Measurements from ENCODE around the gene MINDY2. TPM values are rescaled to one million over a fixed set of nuclear protein-coding genes. Genes with fewer than 3 reads are reported as not detected.

Gene MINDY2
- polyA plus RNA-seq, 1 experiment: 17.5 TPM

GRCh38 chr15:58864602-58865424 is 93.7 kb downstream of the MINDY2 start:
- Histone ChIP-seq H3K9me3 (ENCODE audit: control insufficient read depth, insufficient read depth, low read length) (peaks cover 3% of the 10 kb centered on the region; the same call in 1 of the 2 replicates), H3K27me3 (ENCODE audit: control insufficient read depth, insufficient read depth, low read length) (no peaks in the 10 kb centered on the region), H3K27ac (ENCODE audit: low read depth, low read length) (no peak overlapping the region), H3K4me3 (ENCODE audit: low read depth, low read length) (peak overlapping the region; percentile 31; the same call in 1 of the 2 replicates)
- CTCF ChIA-PET: interaction anchor here (0.6 kb wide), 1 partner anchor 74 kb away, joined by 3 read pairs; no protein-coding TSS in a partner anchor
- POLR2A ChIA-PET: interaction anchor here (0.7 kb wide), 1 partner anchor 387 kb away, joined by 6 read pairs; no protein-coding TSS in a partner anchor
- no peak for TF ChIP-seq CTCF (IDR thresholded peaks at IDR 0.05; ENCODE audit: low read depth, low read length)
- no peak for DNase-seq (ENCODE audit: low read depth, low spot score)

GRCh38 chr15:58865425-58865880 is 94.4 kb downstream of the MINDY2 start:
- ChIA-PET CTCF (interaction anchor here (0.6 kb wide), 1 partner anchor 74 kb away, joined by 3 read pairs; no protein-coding TSS in a partner anchor), POLR2A (interaction anchor here (0.5 to 0.7 kb wide), 2 partner anchors 388 to 1532 kb away, joined by 3 to 6 read pairs; partner anchors contain the start of gene ANXA2)
- Histone ChIP-seq H3K27me3 (ENCODE audit: control insufficient read depth, insufficient read depth, low read length) (no peaks in the 10 kb centered on the region), H3K9me3 (ENCODE audit: control insufficient read depth, insufficient read depth, low read length) (peaks cover 3% of the 10 kb centered on the region; the same call in 1 of the 2 replicates), H3K4me3 (ENCODE audit: low read depth, low read length) (peak overlapping the region; percentile 31; the same call in 1 of the 2 replicates), H3K27ac (ENCODE audit: low read depth, low read length) (no peak overlapping the region)
- TF ChIP-seq CTCF (IDR thresholded peaks at IDR 0.05; ENCODE audit: low read depth, low read length): no peak
- DNase-seq (ENCODE audit: low read depth, low spot score): no peak

- Histone ChIP-seq H3K27me3 (ENCODE audit: control insufficient read depth, insufficient read depth, low read length) (no peaks in the 10 kb centered on the region), H3K9me3 (ENCODE audit: control insufficient read depth, insufficient read depth, low read length) (peaks cover 3% of the 10 kb centered on the region; the same call in 1 of the 2 replicates), H3K27ac (ENCODE audit: low read depth, low read length) (no peak overlapping the region), H3K4me3 (ENCODE audit: low read depth, low read length) (no peak overlapping the region)
- POLR2A ChIA-PET: no interaction called here
- TF ChIP-seq CTCF (IDR thresholded peaks at IDR 0.05; ENCODE audit: low read depth, low read length): no peak
- no peak for DNase-seq (ENCODE audit: low read depth, low spot score)
- CTCF ChIA-PET: no interaction called here
Observed at GRCh38 chr15:58867926-58868325, 96.8 kb downstream of the MINDY2 start.

GRCh38 chr15:58870451-58870850 is 99.3 kb downstream of the MINDY2 start:
- Histone ChIP-seq H3K4me3 (ENCODE audit: low read depth, low read length) (no peak overlapping the region), H3K9me3 (ENCODE audit: control insufficient read depth, insufficient read depth, low read length) (peaks cover 3% of the 10 kb centered on the region; the same call in 1 of the 2 replicates), H3K27ac (ENCODE audit: low read depth, low read length) (no peak overlapping the region), H3K27me3 (ENCODE audit: control insufficient read depth, insufficient read depth, low read length) (no peaks in the 10 kb centered on the region)
- CTCF ChIA-PET: no interaction called here
- POLR2A ChIA-PET: no interaction called here
- no peak for DNase-seq (ENCODE audit: low read depth, low spot score)
- TF ChIP-seq CTCF (IDR thresholded peaks at IDR 0.05; ENCODE audit: low read depth, low read length): no peak

GRCh38 chr15:58873267-58873666 is 102.2 kb downstream of the MINDY2 start:
- no peak for DNase-seq (ENCODE audit: low read depth, low spot score)

More at GRCh38 chr15:58873267-58873666, 102.2 kb downstream of the MINDY2 start:
- H3K27ac ChIP-seq (ENCODE audit: low read depth, low read length): no peak overlapping the region
- ChIA-PET POLR2A (interaction anchor here (1.0 kb wide), 1 partner anchor 17 kb away, joined by 5 read pairs; no protein-coding TSS in a partner anchor), CTCF (interaction anchor here (0.7 to 1.1 kb wide), 2 partner anchors 22 to 645 kb away, joined by 3 read pairs; no protein-coding TSS in a partner anchor)
- no peaks in the 10 kb centered on the region for H3K9me3 ChIP-seq (ENCODE audit: control insufficient read depth, insufficient read depth, low read length)
- H3K4me3 ChIP-seq (ENCODE audit: low read depth, low read length): no peak overlapping the region
- no peaks in the 10 kb centered on the region for H3K27me3 ChIP-seq (ENCODE audit: control insufficient read depth, insufficient read depth, low read length)
- TF ChIP-seq CTCF (IDR thresholded peaks at IDR 0.05; ENCODE audit: low read depth, low read length): no peak
